Sigmoid colon (tissue), 4 donors: ENCODE results near the gene CDCA5.

Source experiments
- CTCF ChIP-seq, 4 experiments: fragments of 450-650 bp in 3 of 4; fragments of 200-600 bp in 1 of 4; IDR thresholded peaks; one replicate each; pipeline ENCODE4 v1.5.1; 2016 to 2019; ENCODE audit warnings: antibody characterized with exemption in 4 of 4, mild to moderate bottlenecking in 3 of 4, moderate library complexity in 2 of 4
- EP300 ChIP-seq, 4 donors: sonication (generic); formaldehyde crosslinking; IDR thresholded peaks; one replicate each; pipeline ENCODE4 v1.6.1; 2017; ENCODE audit warnings: antibody characterized with exemption in 4 of 4
- POLR2A ChIP-seq, 2 donors: fragments of 450-650 bp; IDR thresholded peaks; one replicate each; pipeline ENCODE4 v1.6.1; 2016; ENCODE audit warnings: antibody characterized with exemption in 2 of 2, mild to moderate bottlenecking in 2 of 2, moderate library complexity in 2 of 2

GRCh38 chr11:65102142-65103095, 18.6 kb upstream of the CDCA5 start:
- TF ChIP-seq CTCF (IDR thresholded peaks at IDR 0.05) (no peak), POLR2A (IDR thresholded peaks at IDR 0.05) (no peak), EP300 (IDR thresholded peaks at IDR 0.05) (no peak)
